H1 (cell line): ENCODE results near the gene CCDC106.

Source experiments
- ATF2 ChIP-seq: IDR thresholded peaks from 2 replicates; pipeline ENCODE4 v1.6.1; 2012; ENCODE audit warnings: low read length, inconsistent platforms
- BRCA1 ChIP-seq: IDR thresholded peaks from 2 replicates; pipeline ENCODE4 v1.6.1; 2012; ENCODE audit warnings: low read depth, low read length, improper control_type of control experiment
- CHD1 ChIP-seq: IDR thresholded peaks from 2 replicates; pipeline ENCODE4 v1.6.1; 2012; ENCODE audit warnings: low read depth, low read length, improper control_type of control experiment
- CTCF ChIP-seq, 3 experiments: IDR thresholded peaks; 1 replicate in 2 of 3; 2 replicates in 1 of 3; pipeline versions ENCODE4 v1.5.1 to v1.6.1; 2011; ENCODE audit warnings: low read length in 3 of 3, mild to moderate bottlenecking in 3 of 3, inconsistent platforms in 2 of 3, low read depth in 1 of 3, moderate library complexity in 1 of 3; ENCODE audit not compliant: insufficient read depth in 1 of 3; ENCODE audit errors: control extremely low read depth in 1 of 3
- EZH2 ChIP-seq: fragments of 200-600 bp; sonication (generic); IDR thresholded peaks from 2 replicates; pipeline ENCODE4 v1.7.1; 2012; ENCODE audit warnings: low read depth, mild to moderate bottlenecking, moderate library complexity, low read length, inconsistent platforms; ENCODE audit not compliant: severe bottlenecking
- POLR2A ChIP-seq, 2 experiments: IDR thresholded peaks; 1 replicate in 1 of 2; 2 replicates in 1 of 2; pipeline ENCODE4 v1.6.1; 2011; ENCODE audit warnings: low read depth in 2 of 2, low read length in 2 of 2, mild to moderate bottlenecking in 2 of 2; ENCODE audit errors: control extremely low read depth in 1 of 2
- SIN3A ChIP-seq, 2 experiments: IDR thresholded peaks in 1 of 2; conservative IDR thresholded peaks in 1 of 2; 2 replicates each; pipeline ENCODE4 v1.6.1; 2011 to 2012; ENCODE audit warnings: low read length in 2 of 2, improper control_type of control experiment in 1 of 2, low read depth in 1 of 2, mild to moderate bottlenecking in 1 of 2
- SP1 ChIP-seq: IDR thresholded peaks from 2 replicates; pipeline ENCODE4 v1.6.1; 2011; ENCODE audit warnings: low read depth, low read length

GRCh38 chr19:55654323-55654867, 6.4 kb downstream of the CCDC106 start:
- no peak for TF ChIP-seq POLR2A (IDR thresholded peaks at IDR 0.05; ENCODE audit: control extremely low read depth in 1 of 2, low read depth in 2 of 2, low read length in 2 of 2)
- 0 out of 4 replicates have a peak, but pooled peaks of 1 of the 3 experiments have one; percentile 8 for TF ChIP-seq CTCF (IDR thresholded peaks at IDR 0.05; ENCODE audit: control extremely low read depth in 1 of 3, insufficient read depth in 1 of 3, low read depth in 1 of 3, low read length in 3 of 3)
- TF ChIP-seq SP1 = 0 out of 2 replicates have a peak, but pooled peaks have one; percentile 18
- no peak for TF ChIP-seq BRCA1
- TF ChIP-seq EZH2 = no peak
- no peak for TF ChIP-seq CHD1
- TF ChIP-seq SIN3A (conservative IDR thresholded peaks at IDR 0.05 in 1 of 2, IDR thresholded peaks at IDR 0.05 in 1 of 2; ENCODE audit: low read depth in 1 of 2, low read length in 2 of 2) = no peak
- TF ChIP-seq ATF2 = no peak
